NB4 (cell line): Measurements from ENCODE around the gene ERBB4.
"Not testable (repeated sequence)": the region's sequence is repeated elsewhere in the genome, so short reads cannot be mapped to it uniquely, and the experiment has no call there.

ENCODE experiments used
- DNase-seq: peaks from one replicate; pipeline ENCODE4 v3.0.0; 2010; ENCODE audit warnings: low read depth
- H3K4me3 ChIP-seq: one replicate; pipeline ENCODE4 v1.5.1; 2011; ENCODE audit warnings: mild to moderate bottlenecking, low read depth, low read length, moderate library complexity
- MAX ChIP-seq: IDR thresholded peaks from 2 replicates; pipeline ENCODE4 v1.6.1; 2011; ENCODE audit warnings: low read depth, low read length
- MYC ChIP-seq: IDR thresholded peaks from 2 replicates; pipeline ENCODE4 v1.6.1; 2011; ENCODE audit warnings: low read depth, low read length
- POLR2A ChIP-seq: IDR thresholded peaks from 2 replicates; pipeline ENCODE4 v1.6.1; 2011; ENCODE audit warnings: mild to moderate bottlenecking; ENCODE audit not compliant: insufficient read length; ENCODE audit errors: extremely low read depth
- TF ChIP-seq, protein P1 (sequence below): IDR thresholded peaks from one replicate; pipeline ENCODE4 v1.5.1; 2012; ENCODE audit warnings: low read depth, low read length

ERBB4 gene

GRCh38 chr2:212259226-212259625 is 279.4 kb downstream of the ERBB4 start:
- no peak overlapping the region for H3K4me3 ChIP-seq
- no peak for DNase-seq
- no peak for TF ChIP-seq MYC
- TF ChIP-seq, protein P1, sequence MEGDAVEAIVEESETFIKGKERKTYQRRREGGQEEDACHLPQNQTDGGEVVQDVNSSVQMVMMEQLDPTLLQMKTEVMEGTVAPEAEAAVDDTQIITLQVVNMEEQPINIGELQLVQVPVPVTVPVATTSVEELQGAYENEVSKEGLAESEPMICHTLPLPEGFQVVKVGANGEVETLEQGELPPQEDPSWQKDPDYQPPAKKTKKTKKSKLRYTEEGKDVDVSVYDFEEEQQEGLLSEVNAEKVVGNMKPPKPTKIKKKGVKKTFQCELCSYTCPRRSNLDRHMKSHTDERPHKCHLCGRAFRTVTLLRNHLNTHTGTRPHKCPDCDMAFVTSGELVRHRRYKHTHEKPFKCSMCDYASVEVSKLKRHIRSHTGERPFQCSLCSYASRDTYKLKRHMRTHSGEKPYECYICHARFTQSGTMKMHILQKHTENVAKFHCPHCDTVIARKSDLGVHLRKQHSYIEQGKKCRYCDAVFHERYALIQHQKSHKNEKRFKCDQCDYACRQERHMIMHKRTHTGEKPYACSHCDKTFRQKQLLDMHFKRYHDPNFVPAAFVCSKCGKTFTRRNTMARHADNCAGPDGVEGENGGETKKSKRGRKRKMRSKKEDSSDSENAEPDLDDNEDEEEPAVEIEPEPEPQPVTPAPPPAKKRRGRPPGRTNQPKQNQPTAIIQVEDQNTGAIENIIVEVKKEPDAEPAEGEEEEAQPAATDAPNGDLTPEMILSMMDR, result no peak
- TF ChIP-seq POLR2A, result no peak
- no peak for TF ChIP-seq MAX

DNA sequence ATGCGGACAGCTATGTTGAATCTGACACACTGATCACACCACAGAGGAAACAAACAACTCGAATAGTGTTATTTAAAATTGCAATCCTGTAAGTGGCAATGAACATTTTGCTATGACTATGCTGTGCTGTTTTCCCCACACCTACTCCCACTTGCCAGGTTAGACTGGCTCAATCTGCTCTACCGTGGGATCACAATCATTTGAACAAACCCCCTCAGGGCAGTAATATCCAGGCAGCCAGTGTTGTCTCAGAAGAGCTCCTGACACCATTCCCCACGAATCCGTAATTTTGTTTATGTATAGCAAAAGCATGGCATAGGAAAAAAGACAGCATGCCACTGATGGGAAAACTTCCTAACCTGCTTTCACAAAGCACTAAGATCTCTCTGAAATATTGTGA is 284.3 kb downstream of the ERBB4 start:
- H3K4me3 ChIP-seq, result no peak overlapping the region
- no peak for DNase-seq
- TF ChIP-seq, protein P1, result no peak
- no peak for TF ChIP-seq MAX
- no peak for TF ChIP-seq MYC

GRCh38 chr2:212249451-212249850 is 289.2 kb downstream of the ERBB4 start:
- peak; percentile 8 for DNase-seq
- no peak overlapping the region for H3K4me3 ChIP-seq
- TF ChIP-seq MAX, result no peak
- TF ChIP-seq POLR2A, result no peak
- TF ChIP-seq, protein P1, result no peak
- no peak for TF ChIP-seq MYC

GRCh38 chr2:212245880-212246279 is 292.7 kb downstream of the ERBB4 start:
- DNase-seq, result no peak
- no peak overlapping the region for H3K4me3 ChIP-seq
- TF ChIP-seq POLR2A, result no peak
- TF ChIP-seq, protein P1, result no peak

DNA sequence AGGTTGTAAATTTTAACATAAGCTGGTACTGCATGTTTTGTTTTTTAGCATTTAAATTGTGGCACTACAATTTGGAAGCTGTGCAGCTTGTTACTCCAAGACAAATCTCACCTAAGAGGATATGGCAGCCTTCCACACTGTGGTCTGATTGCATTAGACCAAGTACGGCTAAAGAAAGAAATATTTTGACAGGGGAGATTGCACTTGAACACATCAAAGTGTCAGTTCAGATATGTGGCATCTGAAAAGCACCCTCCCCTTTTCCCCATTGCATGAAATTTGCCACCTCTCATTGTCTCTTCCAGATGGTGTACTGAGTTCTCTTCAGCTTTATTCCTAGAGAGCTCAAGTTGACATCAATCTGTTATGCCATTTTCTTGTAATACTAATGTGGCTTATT is 295.9 kb downstream of the ERBB4 start:
- TF ChIP-seq MAX (no peak), POLR2A (no peak), MYC (no peak)
- TF ChIP-seq, protein P1, result no peak
- DNase-seq, result no peak
- no peak overlapping the region for H3K4me3 ChIP-seq

DNA sequence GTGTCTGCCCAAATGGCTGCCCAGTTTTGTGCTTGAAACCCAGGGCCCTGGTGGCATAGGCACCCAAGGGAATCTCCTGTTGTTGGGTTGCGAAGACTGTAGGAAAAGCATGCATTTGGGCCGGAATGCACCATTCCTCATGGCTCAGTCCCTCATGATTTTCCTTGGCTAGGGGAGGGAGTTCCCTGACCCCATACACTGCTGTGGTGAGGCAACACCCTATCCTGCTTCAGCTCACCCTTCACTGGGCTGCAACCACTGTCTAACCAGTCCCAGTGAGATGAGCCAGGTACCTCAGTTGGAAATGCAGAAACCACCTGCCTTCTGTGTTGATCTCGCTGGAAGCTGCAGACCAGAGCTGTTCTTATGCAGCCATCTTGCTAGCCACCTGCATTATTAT is 300.4 kb downstream of the ERBB4 start:
- not testable (repeated sequence) for DNase-seq, H3K4me3 ChIP-seq
